Panc1 (cell line): ENCODE measurements around the gene SLC34A1.

Experiments
- POLR2AphosphoS5 ChIP-seq: IDR thresholded peaks from 2 replicates; pipeline ENCODE4 v1.6.1; 2012; ENCODE audit warnings: mild to moderate bottlenecking, low read depth, low read length, moderate library complexity
- SIN3A ChIP-seq: IDR thresholded peaks from 2 replicates; pipeline ENCODE4 v1.6.1; 2012; ENCODE audit warnings: low read depth, mild to moderate bottlenecking, low read length, moderate library complexity, borderline replicate concordance; ENCODE audit not compliant: insufficient read depth
- TF ChIP-seq, protein P1 (sequence below): fragments of 450-650 bp; IDR thresholded peaks from 2 replicates; pipeline ENCODE4 v1.5.1; 2017; ENCODE audit warnings: mild to moderate bottlenecking
- TF ChIP-seq, protein P2 (sequence below), 2 experiments: IDR thresholded peaks; 2 replicates each; pipeline ENCODE4 v1.6.1; 2011 to 2012; ENCODE audit warnings: low read depth in 2 of 2, control low read depth in 1 of 2, low read length in 1 of 2, mild to moderate bottlenecking in 1 of 2, moderate library complexity in 1 of 2; ENCODE audit not compliant: insufficient read depth in 1 of 2

DNA sequence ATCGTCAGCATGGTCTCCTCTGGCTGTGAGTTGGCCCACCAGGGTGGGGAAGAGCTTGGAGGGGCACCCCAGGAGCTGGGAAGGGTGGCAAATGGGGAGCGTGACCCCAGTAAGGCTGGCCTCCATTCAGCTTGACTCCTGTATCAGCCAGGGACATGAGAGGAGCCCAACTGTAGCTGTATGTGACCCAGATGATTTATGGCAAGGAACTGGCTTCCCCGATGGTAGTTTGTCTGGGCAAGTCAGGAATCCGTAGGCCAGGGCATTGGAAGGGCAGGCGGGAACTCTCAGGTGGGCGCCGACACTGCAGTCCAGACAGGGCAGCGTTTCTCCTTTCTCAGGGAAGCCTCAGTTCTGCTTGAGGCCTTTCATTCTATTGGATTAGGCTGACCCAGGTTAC lies 2.3 kb downstream of the SLC34A1 start:
- TF ChIP-seq, protein P1, sequence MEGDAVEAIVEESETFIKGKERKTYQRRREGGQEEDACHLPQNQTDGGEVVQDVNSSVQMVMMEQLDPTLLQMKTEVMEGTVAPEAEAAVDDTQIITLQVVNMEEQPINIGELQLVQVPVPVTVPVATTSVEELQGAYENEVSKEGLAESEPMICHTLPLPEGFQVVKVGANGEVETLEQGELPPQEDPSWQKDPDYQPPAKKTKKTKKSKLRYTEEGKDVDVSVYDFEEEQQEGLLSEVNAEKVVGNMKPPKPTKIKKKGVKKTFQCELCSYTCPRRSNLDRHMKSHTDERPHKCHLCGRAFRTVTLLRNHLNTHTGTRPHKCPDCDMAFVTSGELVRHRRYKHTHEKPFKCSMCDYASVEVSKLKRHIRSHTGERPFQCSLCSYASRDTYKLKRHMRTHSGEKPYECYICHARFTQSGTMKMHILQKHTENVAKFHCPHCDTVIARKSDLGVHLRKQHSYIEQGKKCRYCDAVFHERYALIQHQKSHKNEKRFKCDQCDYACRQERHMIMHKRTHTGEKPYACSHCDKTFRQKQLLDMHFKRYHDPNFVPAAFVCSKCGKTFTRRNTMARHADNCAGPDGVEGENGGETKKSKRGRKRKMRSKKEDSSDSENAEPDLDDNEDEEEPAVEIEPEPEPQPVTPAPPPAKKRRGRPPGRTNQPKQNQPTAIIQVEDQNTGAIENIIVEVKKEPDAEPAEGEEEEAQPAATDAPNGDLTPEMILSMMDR, result no peak
- TF ChIP-seq POLR2AphosphoS5 (no peak), SIN3A (no peak)
- TF ChIP-seq, protein P2, sequence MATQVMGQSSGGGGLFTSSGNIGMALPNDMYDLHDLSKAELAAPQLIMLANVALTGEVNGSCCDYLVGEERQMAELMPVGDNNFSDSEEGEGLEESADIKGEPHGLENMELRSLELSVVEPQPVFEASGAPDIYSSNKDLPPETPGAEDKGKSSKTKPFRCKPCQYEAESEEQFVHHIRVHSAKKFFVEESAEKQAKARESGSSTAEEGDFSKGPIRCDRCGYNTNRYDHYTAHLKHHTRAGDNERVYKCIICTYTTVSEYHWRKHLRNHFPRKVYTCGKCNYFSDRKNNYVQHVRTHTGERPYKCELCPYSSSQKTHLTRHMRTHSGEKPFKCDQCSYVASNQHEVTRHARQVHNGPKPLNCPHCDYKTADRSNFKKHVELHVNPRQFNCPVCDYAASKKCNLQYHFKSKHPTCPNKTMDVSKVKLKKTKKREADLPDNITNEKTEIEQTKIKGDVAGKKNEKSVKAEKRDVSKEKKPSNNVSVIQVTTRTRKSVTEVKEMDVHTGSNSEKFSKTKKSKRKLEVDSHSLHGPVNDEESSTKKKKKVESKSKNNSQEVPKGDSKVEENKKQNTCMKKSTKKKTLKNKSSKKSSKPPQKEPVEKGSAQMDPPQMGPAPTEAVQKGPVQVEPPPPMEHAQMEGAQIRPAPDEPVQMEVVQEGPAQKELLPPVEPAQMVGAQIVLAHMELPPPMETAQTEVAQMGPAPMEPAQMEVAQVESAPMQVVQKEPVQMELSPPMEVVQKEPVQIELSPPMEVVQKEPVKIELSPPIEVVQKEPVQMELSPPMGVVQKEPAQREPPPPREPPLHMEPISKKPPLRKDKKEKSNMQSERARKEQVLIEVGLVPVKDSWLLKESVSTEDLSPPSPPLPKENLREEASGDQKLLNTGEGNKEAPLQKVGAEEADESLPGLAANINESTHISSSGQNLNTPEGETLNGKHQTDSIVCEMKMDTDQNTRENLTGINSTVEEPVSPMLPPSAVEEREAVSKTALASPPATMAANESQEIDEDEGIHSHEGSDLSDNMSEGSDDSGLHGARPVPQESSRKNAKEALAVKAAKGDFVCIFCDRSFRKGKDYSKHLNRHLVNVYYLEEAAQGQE (IDR thresholded peaks at IDR 0.05; ENCODE audit: insufficient read depth in 1 of 2, low read depth in 2 of 2, low read length in 1 of 2), result no peak
